Measurements from ENCODE around the gene PPP1R37. TPM values are rescaled to one million over a fixed set of nuclear protein-coding genes. Genes with fewer than 3 reads are reported as not detected.
A peak's percentile ranks its signal among the peaks of the same experiment; 100 is the strongest.

Gene PPP1R37
- total RNA-seq, 4 donors from 2014 or later, result 34.9 to 59.7 (median 42.9) TPM

DNA sequence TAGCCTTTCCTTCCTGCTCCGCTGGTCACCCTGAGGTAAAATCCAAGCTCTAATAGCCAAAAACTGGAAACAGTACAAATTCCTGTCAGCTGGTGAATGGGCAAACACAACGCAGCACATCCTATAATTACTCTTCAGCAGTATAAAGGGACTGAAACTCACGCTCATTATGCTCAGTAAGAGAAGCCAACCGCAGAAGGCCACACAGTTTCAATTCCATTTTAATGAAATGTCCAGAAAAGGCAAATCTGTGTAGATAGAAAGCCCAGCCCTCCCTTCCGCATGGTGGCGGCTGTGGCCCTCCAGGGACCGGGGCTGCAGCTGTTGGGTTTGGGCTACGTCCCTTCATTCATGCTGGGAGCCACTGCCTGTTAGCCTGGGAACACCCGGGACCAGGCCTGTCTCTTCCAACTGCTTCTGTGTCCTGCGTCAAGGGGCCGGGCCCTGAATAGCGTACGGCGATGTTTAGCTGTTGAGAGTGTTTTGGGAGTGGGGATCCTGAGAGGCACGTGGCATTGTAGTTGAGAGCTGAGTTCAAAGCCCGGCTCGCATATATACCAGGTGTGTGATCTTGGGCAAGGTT lies 44.3 kb downstream of the PPP1R37 start:
- no peak for TF ChIP-seq POLR2A (IDR thresholded peaks at IDR 0.05)
- peaks cover 32 to 61% of the 10 kb centered on the region in 2 donors for H3K4me1 ChIP-seq
- 53 to 67% methylated on average over 12 to 17 of the region's 17 CpGs for WGBS, 2 donors
- peak in 1 of 2 donors; percentile 54 for DNase-seq
- no peaks in the 10 kb centered on the region for H3K9me3 ChIP-seq
- no peaks in the 10 kb centered on the region for H3K27me3 ChIP-seq
- no peak overlapping the region for H3K4me3 ChIP-seq (replicated peaks in 1 of 3)
- peaks cover 0 to 5% of the 10 kb centered on the region in 2 donors for H3K36me3 ChIP-seq
- H3K27ac ChIP-seq, result peak overlapping the region in 2 of 3 donors; percentile 42 to 69
- intact Hi-C loops (cut with DNase I), result no loop called here

- Histone ChIP-seq H3K27ac (peak overlapping the region in 2 of 3 donors; percentile 42 to 69), H3K27me3 (no peaks in the 10 kb centered on the region), H3K9me3 (no peaks in the 10 kb centered on the region), H3K4me1 (peaks cover 32 to 61% of the 10 kb centered on the region in 2 donors), H3K4me3 (replicated peaks in 1 of 3) (no peak overlapping the region), H3K36me3 (peaks cover 0 to 7% of the 10 kb centered on the region in 2 donors)
- TF ChIP-seq POLR2A (IDR thresholded peaks at IDR 0.05), result no peak
- TF ChIP-seq CTCF (IDR thresholded peaks at IDR 0.05), result no peak
- peak; percentile 76 to 89 for DNase-seq
- WGBS, 2 donors, result 29 to 58% methylated on average over 7 to 10 of the region's 11 CpGs
- intact Hi-C loops (cut with DNase I), result no loop called here
Measured at GRCh38 chr19:45138303-45138751, 45.3 kb downstream of the PPP1R37 start.

DNA sequence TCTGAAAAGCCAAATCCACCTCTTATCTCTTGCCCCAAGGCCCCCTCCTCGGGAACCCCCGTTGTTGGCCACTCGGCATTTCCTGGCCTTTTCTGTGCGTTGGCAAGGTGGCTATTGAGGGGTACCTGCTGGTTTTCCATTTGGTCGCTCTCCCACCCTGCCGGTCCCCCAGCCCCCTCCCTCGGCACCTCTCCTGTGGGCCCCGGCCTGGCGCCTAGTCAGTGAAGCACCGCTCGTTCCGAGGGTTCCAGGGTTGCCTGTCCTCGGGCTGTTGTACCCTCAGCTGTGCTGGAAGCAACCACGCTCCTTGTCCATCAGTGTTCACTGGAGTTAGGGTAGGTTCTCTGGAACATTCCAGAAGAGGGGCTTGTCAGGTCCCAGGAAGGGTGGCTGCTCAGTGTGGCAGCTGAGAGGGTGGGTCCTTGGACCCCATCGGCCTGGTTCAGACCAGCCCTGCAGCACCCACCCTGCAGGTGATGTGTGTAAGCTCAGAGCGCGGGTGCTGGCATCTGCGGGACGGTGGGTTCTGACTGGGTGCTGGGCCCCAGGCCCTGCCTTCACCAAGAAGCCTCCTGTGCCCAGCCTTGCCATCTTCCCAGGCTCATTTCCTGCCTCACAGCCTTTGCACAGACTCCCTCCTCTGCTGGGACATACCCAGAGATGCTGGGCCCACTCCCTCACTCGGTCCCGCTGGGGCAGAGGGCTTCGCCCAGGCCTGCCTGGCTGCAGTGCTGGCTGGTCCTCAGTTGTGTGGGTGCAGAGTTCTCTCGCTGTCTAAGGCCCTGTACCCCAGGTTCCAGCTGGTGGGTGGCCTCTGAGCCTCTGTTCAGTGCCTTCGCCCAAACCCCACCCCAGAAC lies 46.5 kb downstream of the PPP1R37 start:
- peak overlapping the region in 1 of 3 donors; percentile 2 for H3K27ac ChIP-seq
- H3K27me3 ChIP-seq, result no peaks in the 10 kb centered on the region
- peaks cover 0 to 7% of the 10 kb centered on the region in 2 donors for H3K36me3 ChIP-seq
- H3K4me1 ChIP-seq, result peaks cover 25 to 59% of the 10 kb centered on the region in 2 donors
- intact Hi-C loops (cut with DNase I), result no loop called here
- no peak overlapping the region for H3K4me3 ChIP-seq (replicated peaks in 1 of 3)
- no peaks in the 10 kb centered on the region for H3K9me3 ChIP-seq
- TF ChIP-seq CTCF (IDR thresholded peaks at IDR 0.05), result no peak
- no peak for TF ChIP-seq POLR2A (IDR thresholded peaks at IDR 0.05)
- DNase-seq, result no peak
- 84% methylated on average over 16 to 19 of the region's 24 CpGs for WGBS, 2 donors

DNA sequence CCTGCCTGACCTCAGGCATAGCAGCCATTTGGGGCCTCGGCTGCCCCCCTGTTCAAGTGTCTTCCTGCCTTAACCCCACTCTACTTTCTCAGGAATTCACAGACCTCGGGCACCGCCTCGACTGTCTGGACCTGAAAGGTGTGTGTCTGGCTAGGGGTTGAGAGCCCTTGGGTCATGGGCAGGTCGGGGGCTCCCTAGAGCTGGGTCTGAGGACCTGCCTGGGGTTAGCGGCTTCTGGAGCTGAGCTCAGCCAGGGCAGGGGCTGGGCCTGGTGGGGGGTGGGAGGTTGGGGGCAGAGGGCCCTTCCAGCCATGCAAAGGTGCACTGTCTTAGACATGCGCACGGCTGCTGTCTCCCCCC lies 47.1 kb downstream of the PPP1R37 start:
- DNase-seq, result no peak
- Histone ChIP-seq H3K36me3 (peaks cover 0 to 12% of the 10 kb centered on the region in 2 donors), H3K4me3 (replicated peaks in 1 of 3) (no peak overlapping the region), H3K27me3 (no peaks in the 10 kb centered on the region), H3K4me1 (peaks cover 20 to 61% of the 10 kb centered on the region in 2 donors), H3K9me3 (no peaks in the 10 kb centered on the region), H3K27ac (no peak overlapping the region)
- intact Hi-C loops (cut with DNase I), result no loop called here
- TF ChIP-seq CTCF (IDR thresholded peaks at IDR 0.05) (no peak), POLR2A (IDR thresholded peaks at IDR 0.05) (no peak)
- 59% methylated on average over 3 to 8 of the region's 8 CpGs for WGBS, 2 donors

- Histone ChIP-seq H3K27me3 (no peaks in the 10 kb centered on the region), H3K4me3 (replicated peaks in 1 of 3) (no peak overlapping the region), H3K36me3 (peaks cover 0 to 16% of the 10 kb centered on the region in 2 donors), H3K9me3 (no peaks in the 10 kb centered on the region), H3K27ac (no peak overlapping the region), H3K4me1 (peaks cover 20 to 61% of the 10 kb centered on the region in 2 donors)
- no peak for TF ChIP-seq POLR2A (IDR thresholded peaks at IDR 0.05)
- TF ChIP-seq CTCF (IDR thresholded peaks at IDR 0.05), result no peak
- no peak for DNase-seq
- 77 to 82% methylated on average over 9 to 11 of the region's 11 CpGs for WGBS, 2 donors
- intact Hi-C loops (cut with DNase I), result no loop called here
Measured at GRCh38 chr19:45140533-45140932, 47.6 kb downstream of the PPP1R37 start.

Measured in thyroid gland (tissue), 4 donors.